T-cell (primary cell): Measurements from ENCODE around the gene DRD2. TPM values are rescaled to one million over a fixed set of nuclear protein-coding genes. Genes with fewer than 3 reads are reported as not detected.

ENCODE experiments used
- ATAC-seq, 4 experiments: fragments of 200-7000 bp in 3 of 4; fragments of 150-1000 bp in 1 of 4; cut with Tn5 transposase; replicated peaks in 1 of 4; 1 replicate in 3 of 4; 2 replicates in 1 of 4; pipeline ENCODE4 v1.10.0; 2021; ENCODE audit warnings: moderate library complexity in 3 of 4, mild to moderate bottlenecking in 2 of 4, moderate number of reproducible peaks in 1 of 4
- CTCF ChIA-PET, 2 donors: fragments of 300-600 bp; sonication (Branson Sonifier 250); formaldehyde crosslinking; loops; one replicate each; lab custom pipeline; 2022; ENCODE audit warnings: antibody characterized with exemption in 2 of 2; lab: Charles Lee
- POLR2A ChIA-PET, 2 donors: fragments of 300-600 bp; sonication (Branson Sonifier 250); formaldehyde crosslinking; loops; one replicate each; lab custom pipeline; 2022; ENCODE audit warnings: antibody characterized with exemption in 2 of 2; lab: Charles Lee
- DNase-seq, 35 experiments: peaks; one replicate each; pipeline versions ENCODE4 v3.0.0 to v3.0.0-alpha.2; 2013 to 2023
- H3K27ac ChIP-seq: one replicate; pipeline ENCODE4 v1.5.1; 2013; ENCODE audit warnings: low read length
- H3K27me3 ChIP-seq, 2 experiments: replicated peaks in 1 of 2; 1 replicate in 1 of 2; 2 replicates in 1 of 2; pipeline versions ENCODE4 v1.6.1 to v1.7.0; 2013; ENCODE audit warnings: low read length in 1 of 2, mixed read lengths in 1 of 2; ENCODE audit not compliant: control insufficient read depth in 2 of 2, insufficient read depth in 2 of 2; ENCODE audit errors: extremely low read depth in 1 of 2
- H3K36me3 ChIP-seq, 2 donors: 1 replicate in 1 of 2; 2 replicates in 1 of 2; pipeline versions ENCODE4 v1.6.1 to v1.7.0; 2013; ENCODE audit warnings: low read length in 1 of 2; ENCODE audit not compliant: control insufficient read depth in 2 of 2, insufficient read depth in 1 of 2; ENCODE audit errors: extremely low read depth in 1 of 2
- H3K4me1 ChIP-seq, 2 experiments: 1 replicate in 1 of 2; 2 replicates in 1 of 2; pipeline versions ENCODE4 v1.6.1 to v1.7.0; 2013; ENCODE audit warnings: low read length in 2 of 2, mixed read lengths in 1 of 2; ENCODE audit not compliant: insufficient read depth in 2 of 2, control insufficient read depth in 1 of 2; ENCODE audit errors: extremely low read depth in 1 of 2
- H3K4me3 ChIP-seq, 2 donors: 1 replicate in 1 of 2; 2 replicates in 1 of 2; pipeline versions ENCODE4 v1.5.1 to v1.7.0; 2013; ENCODE audit warnings: mild to moderate bottlenecking in 2 of 2, low read length in 1 of 2, moderate library complexity in 1 of 2; ENCODE audit not compliant: control insufficient read depth in 1 of 2; ENCODE audit errors: extremely low read depth in 1 of 2
- H3K9me3 ChIP-seq: 2 replicates; pipeline ENCODE4 v1.7.0; 2013
- H3K27ac Mint-ChIP-seq, 2 donors: one replicate each; pipeline ENCODE4 v1.8.0; 2020 to 2021; ENCODE audit warnings: mild to moderate bottlenecking in 2 of 2, mixed read lengths in 2 of 2
- H3K27me3 Mint-ChIP-seq, 2 donors: one replicate each; pipeline ENCODE4 v1.8.0; 2021 to 2022; ENCODE audit warnings: mixed read lengths in 2 of 2
- H3K36me3 Mint-ChIP-seq: one replicate; pipeline ENCODE4 v1.8.0; 2021; ENCODE audit warnings: mixed read lengths
- H3K4me1 Mint-ChIP-seq, 3 donors: one replicate each; pipeline ENCODE4 v1.8.0; 2020 to 2022; ENCODE audit warnings: mixed read lengths in 3 of 3, mild to moderate bottlenecking in 1 of 3
- H3K4me3 Mint-ChIP-seq, 3 donors: one replicate each; pipeline ENCODE4 v1.8.0; 2020 to 2022; ENCODE audit warnings: mild to moderate bottlenecking in 3 of 3, mixed read lengths in 3 of 3, moderate library complexity in 3 of 3
- H3K9me3 Mint-ChIP-seq, 3 donors: one replicate each; pipeline ENCODE4 v1.8.0; 2020 to 2022; ENCODE audit warnings: mixed read lengths in 3 of 3
- WGBS: methylation state at CpG from one replicate; pipeline ENCODE4 v1.1.5; 2013; ENCODE audit warnings: missing lambda C conversion rate; ENCODE audit not compliant: insufficient coverage; 5-methylcytosine and 5-hydroxymethylcytosine counted together
- total RNA-seq, 35 experiments: library from RNA in 6 of 35; stranded (reverse) in 6 of 35; fragments of 120-200 nt in 1 of 35; gene quantifications; one replicate each; pipeline versions ENCODE4 v1.2.1 to v1.2.4 and lab custom pipeline; 2013 to 2026

The DRD2 gene
- total RNA-seq, 5 donors from 2014 or later (not counting 1 experiment from before 2014, with no cell fraction given), result not detected

- no peak within 1 kb of the TSS for H3K27ac Mint-ChIP-seq
- Histone ChIP-seq H3K27ac (no peak within 1 kb of the TSS), H3K4me3 (no peak within 1 kb of the TSS), H3K36me3 (no peaks in the 10 kb centered on the region), H3K4me1 (peaks cover 0 to 9% of the 10 kb centered on the region in 2 experiments), H3K27me3 (peaks cover 4 to 32% of the 10 kb centered on the region in 2 experiments), H3K9me3 (no peaks in the 10 kb centered on the region)
- 16% methylated on average over 41 of the region's 46 CpGs for WGBS
- H3K4me3 Mint-ChIP-seq, result no peak within 1 kb of the TSS
- peaks cover 0 to 4% (median 0%) of the 10 kb centered on the region in 3 donors for H3K9me3 Mint-ChIP-seq
- peaks cover 3 to 5% of the 10 kb centered on the region in 2 donors for H3K27me3 Mint-ChIP-seq
- no peaks in the 10 kb centered on the region for H3K4me1 Mint-ChIP-seq
- ChIA-PET POLR2A (no interaction called here), CTCF (no interaction called here)
- ATAC-seq, result no peak
- DNase-seq, result no peak
- peaks cover 22% of the 10 kb centered on the region for H3K36me3 Mint-ChIP-seq
Measured at GRCh38 chr11:113387605-113388211, 87.5 kb downstream of the DRD2 start, which contains the start of gene ANKK1. ANKK1 (plus strand) TSS chr11:113387779; CDS start chr11:113387885, 106 bp downstream.

GRCh38 chr11:113386866-113387265 is 88.3 kb downstream of the DRD2 start:
- Mint-ChIP-seq H3K27ac (no peak overlapping the region), H3K4me3 (no peak overlapping the region), H3K36me3 (peaks cover 22% of the 10 kb centered on the region), H3K9me3 (peaks cover 0 to 4% (median 0%) of the 10 kb centered on the region in 3 donors), H3K4me1 (no peaks in the 10 kb centered on the region), H3K27me3 (peaks cover 0 to 5% of the 10 kb centered on the region in 2 donors)
- DNase-seq (no peak), ATAC-seq (no peak)
- WGBS, result 85% methylated on average over 5 of the region's 6 CpGs
- no peak overlapping the region for H3K27ac ChIP-seq
- no peaks in the 10 kb centered on the region for H3K36me3 ChIP-seq
- no peak overlapping the region for H3K4me3 ChIP-seq
- ChIA-PET CTCF (no interaction called here), POLR2A (no interaction called here)
- peaks cover 0 to 9% of the 10 kb centered on the region in 2 experiments for H3K4me1 ChIP-seq
- no peaks in the 10 kb centered on the region for H3K9me3 ChIP-seq
- peaks cover 4 to 30% of the 10 kb centered on the region in 2 experiments for H3K27me3 ChIP-seq

GRCh38 chr11:113385749-113386148 is 89.4 kb downstream of the DRD2 start:
- H3K4me1 Mint-ChIP-seq, result no peaks in the 10 kb centered on the region
- WGBS, result 100% methylated on average over 3 of the region's 3 CpGs
- H3K27ac ChIP-seq, result no peak overlapping the region
- no peak overlapping the region for H3K4me3 Mint-ChIP-seq
- ChIA-PET CTCF (no interaction called here), POLR2A (no interaction called here)
- peaks cover 0 to 9% of the 10 kb centered on the region in 2 experiments for H3K4me1 ChIP-seq
- H3K27ac Mint-ChIP-seq, result no peak overlapping the region
- peaks cover 0 to 5% of the 10 kb centered on the region in 2 donors for H3K27me3 Mint-ChIP-seq
- H3K36me3 Mint-ChIP-seq, result peaks cover 25% of the 10 kb centered on the region
- no peaks in the 10 kb centered on the region for H3K9me3 ChIP-seq
- ATAC-seq (no peak), DNase-seq (no peak)
- H3K36me3 ChIP-seq, result no peaks in the 10 kb centered on the region
- peaks cover 4 to 25% of the 10 kb centered on the region in 2 experiments for H3K27me3 ChIP-seq
- H3K9me3 Mint-ChIP-seq, result peaks cover 0 to 4% (median 0%) of the 10 kb centered on the region in 3 donors
- no peak overlapping the region for H3K4me3 ChIP-seq

- 100% methylated on average over 1 of the region's 3 CpGs for WGBS
- peaks cover 0 to 4% (median 4%) of the 10 kb centered on the region in 3 donors for H3K9me3 Mint-ChIP-seq
Measured at GRCh38 chr11:113384551-113384950, 90.6 kb downstream of the DRD2 start.

DNA sequence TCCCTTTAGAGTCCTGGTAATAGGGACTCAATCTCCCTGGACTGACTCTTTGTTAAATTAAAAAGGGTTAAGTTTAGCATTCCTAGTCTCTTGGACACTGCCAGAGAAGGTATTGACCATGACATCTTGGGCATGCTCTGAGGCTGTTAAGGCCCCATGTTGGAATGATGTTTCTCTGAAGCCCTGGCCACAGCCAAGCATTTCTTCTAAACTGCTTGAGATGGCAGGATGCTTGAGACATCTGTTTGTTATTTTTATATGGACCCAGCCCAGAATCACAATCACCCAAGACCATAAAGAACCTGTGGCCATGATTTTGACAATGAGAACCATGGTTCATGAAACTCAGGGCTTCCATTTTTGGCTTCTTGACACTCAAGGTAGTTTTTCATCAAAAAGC is 93.1 kb downstream of the DRD2 start:
- ChIA-PET CTCF (no interaction called here), POLR2A (no interaction called here)
- peaks cover 49% of the 10 kb centered on the region for H3K36me3 Mint-ChIP-seq
- no peak overlapping the region for H3K4me3 Mint-ChIP-seq
- no peak overlapping the region for H3K27ac Mint-ChIP-seq
- no peaks in the 10 kb centered on the region for H3K4me1 Mint-ChIP-seq
- Histone ChIP-seq H3K27me3 (peaks cover 4 to 7% of the 10 kb centered on the region in 2 experiments), H3K4me3 (no peak overlapping the region), H3K27ac (no peak overlapping the region), H3K36me3 (no peaks in the 10 kb centered on the region), H3K9me3 (no peaks in the 10 kb centered on the region), H3K4me1 (no peaks in the 10 kb centered on the region)
- DNase-seq, result no peak
- peaks cover 0 to 4% (median 4%) of the 10 kb centered on the region in 3 donors for H3K9me3 Mint-ChIP-seq
- no peak for ATAC-seq
- H3K27me3 Mint-ChIP-seq, result peaks cover 2 to 5% of the 10 kb centered on the region in 2 donors

More at GRCh38 chr11:113384551-113384950, 90.6 kb downstream of the DRD2 start:
- CTCF ChIA-PET, result interaction anchor here in 1 of 2 donors (0.7 kb wide), 1 partner anchor 840 kb away, joined by 4 read pairs; no protein-coding TSS in a partner anchor
- Histone ChIP-seq H3K4me3 (no peak overlapping the region), H3K9me3 (no peaks in the 10 kb centered on the region), H3K36me3 (no peaks in the 10 kb centered on the region), H3K4me1 (peaks cover 0 to 9% of the 10 kb centered on the region in 2 experiments), H3K27ac (no peak overlapping the region), H3K27me3 (peaks cover 4 to 25% of the 10 kb centered on the region in 2 experiments)
- Mint-ChIP-seq H3K4me1 (no peaks in the 10 kb centered on the region), H3K27ac (no peak overlapping the region), H3K4me3 (no peak overlapping the region), H3K27me3 (peaks cover 5% of the 10 kb centered on the region in 2 donors), H3K36me3 (peaks cover 35% of the 10 kb centered on the region)
- DNase-seq (no peak), ATAC-seq (no peak)
- POLR2A ChIA-PET, result no interaction called here

DNA sequence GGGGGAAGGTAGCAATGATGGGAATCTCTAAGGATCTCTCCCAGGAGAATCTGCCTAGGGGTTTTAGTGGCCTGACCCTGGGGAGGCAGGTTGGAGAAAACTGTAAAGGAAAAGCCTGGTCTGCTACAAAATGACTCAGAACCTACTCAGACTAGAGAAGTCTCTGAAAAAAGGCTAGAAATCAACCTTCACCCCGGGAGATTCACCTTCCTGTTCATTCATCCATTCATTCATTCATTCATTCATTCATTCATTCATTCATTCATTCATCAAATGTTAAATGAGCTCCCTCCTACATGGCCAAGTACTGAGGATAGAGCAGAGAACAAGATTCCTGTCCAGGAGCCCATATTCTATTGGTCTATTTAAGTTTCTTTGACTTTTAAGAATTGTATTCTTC is 96.5 kb downstream of the DRD2 start:
- H3K4me1 Mint-ChIP-seq, result no peaks in the 10 kb centered on the region

More for the DNA sequence above, 96.5 kb downstream of the DRD2 start:
- no peaks in the 10 kb centered on the region for H3K27me3 ChIP-seq
- H3K27ac ChIP-seq, result no peak overlapping the region
- no peaks in the 10 kb centered on the region for H3K9me3 ChIP-seq
- ATAC-seq (no peak), DNase-seq (no peak)
- H3K9me3 Mint-ChIP-seq, result peaks cover 0 to 4% (median 0%) of the 10 kb centered on the region in 3 donors
- peaks cover 37% of the 10 kb centered on the region for H3K36me3 Mint-ChIP-seq
- no peaks in the 10 kb centered on the region for H3K4me1 ChIP-seq
- no peak overlapping the region for H3K4me3 ChIP-seq
- ChIA-PET CTCF (no interaction called here), POLR2A (no interaction called here)
- peaks cover 0 to 5% of the 10 kb centered on the region in 2 donors for H3K27me3 Mint-ChIP-seq
- WGBS, result 0% methylated on average over 1 of the region's 1 CpG
- no peaks in the 10 kb centered on the region for H3K36me3 ChIP-seq
- no peak overlapping the region for H3K27ac Mint-ChIP-seq
- H3K4me3 Mint-ChIP-seq, result no peak overlapping the region
